ENCODE results near the gene ABLIM3. TPM values are rescaled to one million over a fixed set of nuclear protein-coding genes. Genes with fewer than 3 reads are reported as not detected.

Gene ABLIM3
- polyA plus RNA-seq, 1 donor (not counting 4 experiments of a cell fraction or from before 2014, with no cell fraction given): 7.9 TPM

DNA sequence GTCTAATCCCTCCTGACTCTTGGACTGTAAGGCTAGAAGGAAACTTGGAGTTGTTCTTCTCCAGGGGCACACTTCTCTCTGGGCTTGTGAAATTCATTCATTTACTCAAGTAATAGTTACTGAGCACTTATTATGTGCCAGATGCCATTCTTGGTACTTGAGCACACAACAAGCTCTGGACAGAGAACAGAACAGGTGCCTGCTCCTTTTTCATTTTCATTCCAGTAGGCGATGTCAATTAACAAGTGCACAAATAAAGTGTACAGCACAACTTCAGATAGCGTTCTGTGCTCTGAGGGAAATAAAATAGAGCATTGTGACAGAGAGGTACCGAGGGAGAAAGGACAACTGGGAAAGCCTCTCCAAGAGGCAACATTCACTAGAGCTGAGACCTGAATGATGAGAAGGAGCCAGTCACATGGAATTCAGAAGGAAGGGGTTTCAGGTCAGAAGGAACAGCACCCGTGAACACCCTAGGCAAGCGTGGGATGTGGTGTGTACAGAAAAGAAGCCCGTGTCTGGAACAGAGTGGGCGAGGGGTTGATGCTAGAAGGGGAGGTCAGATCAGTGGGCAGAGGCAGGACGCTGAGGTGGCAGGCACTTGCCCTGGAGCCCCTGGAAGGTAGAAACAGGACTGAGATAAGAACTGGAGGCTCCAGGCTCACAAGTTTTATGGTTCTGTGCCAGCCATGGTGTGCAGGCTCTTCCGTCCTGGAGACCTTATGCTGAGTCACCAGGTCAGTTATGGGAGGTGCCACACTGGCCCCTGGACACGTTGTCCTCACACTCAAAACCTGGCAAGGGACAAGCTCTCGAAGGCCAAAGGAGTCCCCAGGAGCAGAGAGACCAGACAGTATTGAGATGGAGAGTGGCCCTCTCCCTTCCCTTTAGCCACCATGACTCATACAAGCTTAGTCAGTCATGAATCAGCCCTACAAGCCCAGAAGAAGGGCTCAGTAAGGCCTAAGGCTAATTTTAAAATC lies 7.2 kb upstream of the ABLIM3 start:
- Histone ChIP-seq H3K36me3 (ENCODE audit: control insufficient read depth in 2 of 2, extremely low read depth in 1 of 2, insufficient read depth in 2 of 2, low read length in 2 of 2) (no peaks in the 10 kb centered on the region), H3K9ac (ENCODE audit: control insufficient read depth, extremely low read depth, insufficient read depth, low read length) (no peak overlapping the region), H3K4me1 (ENCODE audit: control insufficient read depth, extremely low read depth, insufficient read depth, low read length) (peaks cover 34% of the 10 kb centered on the region), H3K27me3 (ENCODE audit: control insufficient read depth, extremely low read depth, insufficient read depth, low read length) (no peaks in the 10 kb centered on the region), H3K4me2 (ENCODE audit: control insufficient read depth, extremely low read depth, insufficient read depth, low read depth, low read length) (peak overlapping the region; percentile 72), H3K9me1 (ENCODE audit: control insufficient read depth, extremely low read depth, insufficient read depth, low read length) (no peaks in the 10 kb centered on the region), H3K27ac (ENCODE audit: control insufficient read depth, insufficient read depth, low read length) (peak overlapping the region; percentile 23), H2AFZ (ENCODE audit: control insufficient read depth, low read length) (no peak overlapping the region), H3K9me3 (ENCODE audit: control insufficient read depth, low read depth, low read length) (no peaks in the 10 kb centered on the region), H3K4me3 (ENCODE audit: control insufficient read depth in 2 of 3, extremely low read depth in 1 of 3, insufficient read depth in 2 of 3, low read depth in 1 of 3, low read length in 3 of 3) (no peak overlapping the region), H4K20me1 (ENCODE audit: control insufficient read depth, extremely low read depth, insufficient read depth, low read length) (no peaks in the 10 kb centered on the region), H3K79me2 (ENCODE audit: control insufficient read depth, insufficient read depth, low read length) (no peaks in the 10 kb centered on the region)
- FAIRE-seq (peak; percentile 88), DNase-seq (ENCODE audit: low read depth, low spot score) (no peak)
- TF ChIP-seq, protein P1, sequence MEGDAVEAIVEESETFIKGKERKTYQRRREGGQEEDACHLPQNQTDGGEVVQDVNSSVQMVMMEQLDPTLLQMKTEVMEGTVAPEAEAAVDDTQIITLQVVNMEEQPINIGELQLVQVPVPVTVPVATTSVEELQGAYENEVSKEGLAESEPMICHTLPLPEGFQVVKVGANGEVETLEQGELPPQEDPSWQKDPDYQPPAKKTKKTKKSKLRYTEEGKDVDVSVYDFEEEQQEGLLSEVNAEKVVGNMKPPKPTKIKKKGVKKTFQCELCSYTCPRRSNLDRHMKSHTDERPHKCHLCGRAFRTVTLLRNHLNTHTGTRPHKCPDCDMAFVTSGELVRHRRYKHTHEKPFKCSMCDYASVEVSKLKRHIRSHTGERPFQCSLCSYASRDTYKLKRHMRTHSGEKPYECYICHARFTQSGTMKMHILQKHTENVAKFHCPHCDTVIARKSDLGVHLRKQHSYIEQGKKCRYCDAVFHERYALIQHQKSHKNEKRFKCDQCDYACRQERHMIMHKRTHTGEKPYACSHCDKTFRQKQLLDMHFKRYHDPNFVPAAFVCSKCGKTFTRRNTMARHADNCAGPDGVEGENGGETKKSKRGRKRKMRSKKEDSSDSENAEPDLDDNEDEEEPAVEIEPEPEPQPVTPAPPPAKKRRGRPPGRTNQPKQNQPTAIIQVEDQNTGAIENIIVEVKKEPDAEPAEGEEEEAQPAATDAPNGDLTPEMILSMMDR (optimal IDR thresholded peaks at IDR 0.05 in 1 of 3, IDR thresholded peaks at IDR 0.05 in 1 of 3, conservative IDR thresholded peaks at IDR 0.05 in 1 of 3; ENCODE audit: extremely low read depth in 1 of 3, insufficient read depth in 2 of 3, low read length in 3 of 3): no peak
- no peak for TF ChIP-seq EZH2 (IDR thresholded peaks at IDR 0.05; ENCODE audit: low read length)
- dilution Hi-C loops (cut with MboI; ENCODE audit: extremely low pct_ligation_motif_present, low sequenced_read_pairs): no loop called here

DNA sequence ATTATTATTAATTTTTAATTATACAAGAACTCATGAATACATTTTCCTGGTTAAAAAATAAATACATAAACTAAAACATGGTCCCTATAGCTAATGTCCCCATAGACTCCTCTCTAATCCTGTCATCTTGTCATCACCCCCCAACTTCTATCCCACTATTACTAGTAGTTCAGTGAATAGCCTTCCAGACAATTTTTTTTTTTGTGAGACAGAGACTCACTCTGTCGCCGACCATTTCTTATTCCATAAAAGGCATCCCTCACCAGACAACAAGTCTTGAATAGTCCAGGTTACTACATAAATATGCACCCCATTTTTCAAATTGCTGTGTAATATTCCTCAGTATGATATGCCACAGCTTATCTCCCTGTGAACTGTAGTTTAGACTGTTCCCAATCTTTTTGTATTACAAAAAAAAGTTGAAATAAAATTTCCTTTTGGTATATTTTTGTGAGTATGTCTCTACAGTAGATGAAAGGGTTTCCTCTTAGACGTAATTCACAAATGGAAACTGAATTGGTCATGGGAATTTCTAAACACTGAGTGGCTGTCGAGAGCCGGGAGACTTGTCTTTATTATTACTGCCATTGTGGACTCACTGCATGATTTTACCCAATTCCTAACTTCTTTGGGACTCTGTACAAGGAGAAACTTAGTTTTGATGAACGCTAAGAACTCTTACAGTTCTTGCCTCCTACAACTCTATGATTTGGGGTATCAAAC lies 6.4 kb upstream of the ABLIM3 start:
- Histone ChIP-seq H3K4me2 (ENCODE audit: control insufficient read depth, extremely low read depth, insufficient read depth, low read depth, low read length) (peak overlapping the region; percentile 72), H3K4me1 (ENCODE audit: control insufficient read depth, extremely low read depth, insufficient read depth, low read length) (peaks cover 28% of the 10 kb centered on the region)
- peak; percentile 51 for FAIRE-seq

More for the DNA sequence above, 6.4 kb upstream of the ABLIM3 start:
- Histone ChIP-seq H2AFZ (ENCODE audit: control insufficient read depth, low read length) (no peak overlapping the region), H3K79me2 (ENCODE audit: control insufficient read depth, insufficient read depth, low read length) (no peaks in the 10 kb centered on the region), H4K20me1 (ENCODE audit: control insufficient read depth, extremely low read depth, insufficient read depth, low read length) (no peaks in the 10 kb centered on the region), H3K4me3 (ENCODE audit: control insufficient read depth in 2 of 3, extremely low read depth in 1 of 3, insufficient read depth in 2 of 3, low read depth in 1 of 3, low read length in 3 of 3) (peak overlapping the region in 2 of 3 experiments; percentile 2 to 40), H3K9me1 (ENCODE audit: control insufficient read depth, extremely low read depth, insufficient read depth, low read length) (no peaks in the 10 kb centered on the region), H3K9me3 (ENCODE audit: control insufficient read depth, low read depth, low read length) (no peaks in the 10 kb centered on the region), H3K36me3 (ENCODE audit: control insufficient read depth in 2 of 2, extremely low read depth in 1 of 2, insufficient read depth in 2 of 2, low read length in 2 of 2) (no peaks in the 10 kb centered on the region), H3K27me3 (ENCODE audit: control insufficient read depth, extremely low read depth, insufficient read depth, low read length) (no peaks in the 10 kb centered on the region), H3K27ac (ENCODE audit: control insufficient read depth, insufficient read depth, low read length) (peak overlapping the region; percentile 73), H3K9ac (ENCODE audit: control insufficient read depth, extremely low read depth, insufficient read depth, low read length) (no peak overlapping the region)
- DNase-seq (ENCODE audit: low read depth, low spot score): no peak
- no peak for TF ChIP-seq EZH2 (IDR thresholded peaks at IDR 0.05; ENCODE audit: low read length)
- TF ChIP-seq, protein P1 (optimal IDR thresholded peaks at IDR 0.05 in 1 of 3, IDR thresholded peaks at IDR 0.05 in 1 of 3, conservative IDR thresholded peaks at IDR 0.05 in 1 of 3; ENCODE audit: extremely low read depth in 1 of 3, insufficient read depth in 2 of 3, low read length in 3 of 3): no peak
- dilution Hi-C loops (cut with MboI; ENCODE audit: extremely low pct_ligation_motif_present, low sequenced_read_pairs): no loop called here
